ENCODE data around the gene KLHL40.

KLHL40 gene

GRCh38 chr3:42688487-42689420 lies 3.4 kb downstream of the KLHL40 start:
- H3K4me2 ChIP-seq (ENCODE audit: insufficient read depth, low read length): no peak overlapping the region
- no peaks in the 10 kb centered on the region for H3K4me1 ChIP-seq (ENCODE audit: insufficient read depth, low read length)
- 0 out of 2 replicates have a peak, but pooled peaks cover 5% of the 10 kb centered on the region for H4K20me1 ChIP-seq (ENCODE audit: insufficient read depth, low read length)
- ATAC-seq (ENCODE audit: insufficient read depth, low read depth) (no peak), DNase-seq (no peak)
- H3K27ac ChIP-seq (ENCODE audit: low read length): no peak overlapping the region
- H2AFZ ChIP-seq (ENCODE audit: low read depth, low read length): no peak overlapping the region
- H3K79me2 ChIP-seq (ENCODE audit: insufficient read depth, low read length): no peaks in the 10 kb centered on the region
- no peaks in the 10 kb centered on the region for H3K9me3 ChIP-seq (ENCODE audit: insufficient read depth, low read length, severe bottlenecking)
- H3K4me3 ChIP-seq (ENCODE audit: low read depth in 1 of 2, low read length in 2 of 2): no peak overlapping the region
- no peaks in the 10 kb centered on the region for H3K27me3 ChIP-seq (ENCODE audit: insufficient read depth, low read length, poor library complexity)
- TF ChIP-seq EZH2 (IDR thresholded peaks at IDR 0.05; ENCODE audit: borderline replicate concordance, low read depth, low read length, severe bottlenecking): no peak
- TF ChIP-seq CTCF (IDR thresholded peaks at IDR 0.05; ENCODE audit: borderline replicate concordance, extremely low read depth, low read length, poor library complexity, severe bottlenecking): no peak
- H3K36me3 ChIP-seq (ENCODE audit: insufficient read depth, low read length): no peaks in the 10 kb centered on the region
- H3K9ac ChIP-seq (ENCODE audit: low read depth, low read length): no peak overlapping the region

- Histone ChIP-seq H2AFZ (ENCODE audit: low read depth, low read length) (no peak overlapping the region), H3K27me3 (ENCODE audit: insufficient read depth, low read length, poor library complexity) (no peaks in the 10 kb centered on the region), H3K79me2 (ENCODE audit: insufficient read depth, low read length) (no peaks in the 10 kb centered on the region), H3K36me3 (ENCODE audit: insufficient read depth, low read length) (no peaks in the 10 kb centered on the region), H3K4me1 (ENCODE audit: insufficient read depth, low read length) (no peaks in the 10 kb centered on the region), H3K9me3 (ENCODE audit: insufficient read depth, low read length, severe bottlenecking) (no peaks in the 10 kb centered on the region), H3K4me3 (ENCODE audit: low read depth in 1 of 2, low read length in 2 of 2) (no peak overlapping the region), H4K20me1 (ENCODE audit: insufficient read depth, low read length) (0 out of 2 replicates have a peak, but pooled peaks cover 5% of the 10 kb centered on the region), H3K27ac (ENCODE audit: low read length) (no peak overlapping the region), H3K4me2 (ENCODE audit: insufficient read depth, low read length) (no peak overlapping the region), H3K9ac (ENCODE audit: low read depth, low read length) (no peak overlapping the region)
- TF ChIP-seq CTCF (IDR thresholded peaks at IDR 0.05; ENCODE audit: borderline replicate concordance, extremely low read depth, low read length, poor library complexity, severe bottlenecking): no peak
- TF ChIP-seq EZH2 (IDR thresholded peaks at IDR 0.05; ENCODE audit: borderline replicate concordance, low read depth, low read length, severe bottlenecking): no peak
- DNase-seq (no peak), ATAC-seq (ENCODE audit: insufficient read depth, low read depth) (no peak)
Observed at GRCh38 chr3:42689421-42690014, 4.2 kb downstream of the KLHL40 start.

GRCh38 chr3:42690191-42690590 lies 4.9 kb downstream of the KLHL40 start:
- DNase-seq (no peak), ATAC-seq (ENCODE audit: insufficient read depth, low read depth) (no peak)
- no peaks in the 10 kb centered on the region for H3K27me3 ChIP-seq (ENCODE audit: insufficient read depth, low read length, poor library complexity)
- H4K20me1 ChIP-seq (ENCODE audit: insufficient read depth, low read length): 0 out of 2 replicates have a peak, but pooled peaks cover 5% of the 10 kb centered on the region
- no peaks in the 10 kb centered on the region for H3K79me2 ChIP-seq (ENCODE audit: insufficient read depth, low read length)
- H3K27ac ChIP-seq (ENCODE audit: low read length): no peak overlapping the region
- TF ChIP-seq EZH2 (IDR thresholded peaks at IDR 0.05; ENCODE audit: borderline replicate concordance, low read depth, low read length, severe bottlenecking): no peak
- no peak for TF ChIP-seq CTCF (IDR thresholded peaks at IDR 0.05; ENCODE audit: borderline replicate concordance, extremely low read depth, low read length, poor library complexity, severe bottlenecking)
- no peak overlapping the region for H2AFZ ChIP-seq (ENCODE audit: low read depth, low read length)
- no peaks in the 10 kb centered on the region for H3K36me3 ChIP-seq (ENCODE audit: insufficient read depth, low read length)
- no peak overlapping the region for H3K4me2 ChIP-seq (ENCODE audit: insufficient read depth, low read length)
- no peaks in the 10 kb centered on the region for H3K4me1 ChIP-seq (ENCODE audit: insufficient read depth, low read length)
- H3K9me3 ChIP-seq (ENCODE audit: insufficient read depth, low read length, severe bottlenecking): no peaks in the 10 kb centered on the region
- H3K9ac ChIP-seq (ENCODE audit: low read depth, low read length): no peak overlapping the region
- no peak overlapping the region for H3K4me3 ChIP-seq (ENCODE audit: low read depth in 1 of 2, low read length in 2 of 2)

Data from DND-41 (cell line).